K562 (cell line): ENCODE data around the gene MYCN. TPM values are rescaled to one million over a fixed set of nuclear protein-coding genes. Genes with fewer than 3 reads are reported as not detected.

Source experiments
- ATAC-seq: fragments of 200-7000 bp; cut with Tn5 transposase; 3 replicates; pipeline ENCODE4 v1.9.1; 2020; ENCODE audit warnings: moderate library complexity
- BruUV-seq: library from RNA; stranded (reverse); fragments of 400-500 nt; replicated peaks from 2 replicates; lab custom pipeline; 2021; lab: Mats Ljungman, UMichigan
- CTCF ChIA-PET: fragments of 300-600 bp; formaldehyde crosslinking; extraction: SDS; loops from one replicate; lab custom pipeline; 2021; ENCODE audit warnings: low intra/inter-chr PET ratio; lab: Yijun Ruan, JAX
- POLR2A ChIA-PET: fragments of 300-600, 350-650 bp; sonication (Branson Sonifier 250); formaldehyde crosslinking; extraction: SDS; loops from one replicate; lab custom pipeline; 2021; ENCODE audit warnings: antibody characterized with exemption, inconsistent platforms; lab: Yijun Ruan, JAX
- DNase-seq, 4 experiments: peaks; one replicate each; pipeline versions ENCODE4 v3.0.0 to v3.0.0-alpha.2; 2011 to 2018; ENCODE audit warnings: low spot score in 3 of 4, mixed read lengths in 3 of 4; ENCODE audit errors: extremely low read depth in 1 of 4
- FAIRE-seq: peaks from 2 replicates; lab custom pipeline; 2011; peaks lifted over from hg19 to GRCh38; lab: Jason Lieb, UNC
- H2AFZ ChIP-seq: 2 replicates; pipeline ENCODE4 v1.6.0; 2011; ENCODE audit warnings: low read depth, low read length, control low read depth, inconsistent platforms
- H3K27ac ChIP-seq: fragments of 200-600 bp; 3 replicates; pipeline ENCODE4 v1.8.0; 2011; ENCODE audit warnings: low read depth, mild to moderate bottlenecking, control low read depth, inconsistent platforms, low read length, moderate library complexity, mixed read lengths; ENCODE audit errors: extremely low read depth
- H3K27me3 ChIP-seq, 2 experiments: fragments of 300-600 bp in 1 of 2; 2 replicates in 1 of 2; 3 replicates in 1 of 2; pipeline versions ENCODE4 v1.6.0 to v1.8.0; 2011; ENCODE audit warnings: inconsistent platforms in 2 of 2, low read length in 2 of 2, mild to moderate bottlenecking in 1 of 2, mixed read lengths in 1 of 2, moderate library complexity in 1 of 2; ENCODE audit not compliant: control insufficient read depth in 2 of 2, insufficient read depth in 2 of 2
- H3K36me3 ChIP-seq: fragments of 300-600 bp; 3 replicates; pipeline ENCODE4 v1.8.0; 2011; ENCODE audit warnings: mild to moderate bottlenecking, low read length, inconsistent platforms; ENCODE audit not compliant: control insufficient read depth, insufficient read depth
- H3K4me1 ChIP-seq, 2 experiments: fragments of 200-600 bp in 1 of 2; replicated peaks in 1 of 2; 2 replicates in 1 of 2; 3 replicates in 1 of 2; pipeline versions ENCODE4 v1.5.1 to v1.8.0; 2011; ENCODE audit warnings: inconsistent platforms in 2 of 2, low read length in 2 of 2, mild to moderate bottlenecking in 1 of 2, mixed read lengths in 1 of 2, moderate library complexity in 1 of 2; ENCODE audit not compliant: control insufficient read depth in 2 of 2, insufficient read depth in 2 of 2
- H3K4me2 ChIP-seq: 2 replicates; pipeline ENCODE4 v1.6.1; 2011; ENCODE audit warnings: low read length, control low read depth, inconsistent platforms, mixed read lengths; ENCODE audit not compliant: insufficient read depth
- H3K4me3 ChIP-seq: fragments of 200-600 bp; sonication (generic), shearing (Covaris generic); 2 replicates; pipeline ENCODE4 v1.5.1; 2016; ENCODE audit warnings: control low read depth, inconsistent platforms
- H3K79me2 ChIP-seq: fragments of 200-600 bp; 3 replicates; pipeline ENCODE4 v1.8.0; 2011; ENCODE audit warnings: low read length, inconsistent platforms; ENCODE audit not compliant: control insufficient read depth, insufficient read depth
- H3K9ac ChIP-seq, 2 experiments: 2 replicates each; pipeline versions ENCODE4 v1.6.0 to v1.6.1; 2011; ENCODE audit warnings: low read depth in 2 of 2, low read length in 2 of 2, control low read depth in 1 of 2, inconsistent platforms in 1 of 2, mild to moderate bottlenecking in 1 of 2, mixed read lengths in 1 of 2; ENCODE audit not compliant: insufficient read depth in 1 of 2
- H3K9me1 ChIP-seq: one replicate; pipeline ENCODE4 v1.6.0; 2011; ENCODE audit warnings: inconsistent platforms, mild to moderate bottlenecking, low read length, moderate library complexity; ENCODE audit not compliant: control insufficient read depth, insufficient read depth
- H3K9me3 ChIP-seq: replicated peaks from 2 replicates; pipeline ENCODE4 v1.5.1; 2011; ENCODE audit warnings: low read depth, low read length, inconsistent platforms; ENCODE audit not compliant: control insufficient read depth, insufficient read depth
- H4K20me1 ChIP-seq: replicated peaks from 2 replicates; pipeline ENCODE4 v1.6.1; 2011; ENCODE audit warnings: low read length, inconsistent platforms, mixed read lengths; ENCODE audit not compliant: control insufficient read depth, insufficient read depth
- GTF3C2 ChIP-seq: IDR thresholded peaks from 3 replicates; pipeline ENCODE4 v1.6.1; 2011; ENCODE audit warnings: borderline replicate concordance, mild to moderate bottlenecking, moderate library complexity; ENCODE audit not compliant: insufficient read length; ENCODE audit errors: extremely low read depth
- WGBS: fragments of 100-300 bp; shearing (Covaris generic); methylation state at CpG from one replicate; pipeline ENCODE4 v1.1.6; 2016; ENCODE audit warnings: low coverage, mixed read lengths; ENCODE audit not compliant: insufficient coverage; ENCODE audit errors: missing lambda C conversion rate; 5-methylcytosine and 5-hydroxymethylcytosine counted together
- in situ Hi-C: fragments of 300-500 bp; cut with MboI; formaldehyde crosslinking; loops from 4 replicates; pipeline ENCODE4 v1.15.0; 2018; ENCODE audit warnings: inconsistent platforms, mixed read lengths
- intact Hi-C: fragments of 100-400 bp; cut with micrococcal nuclease; formaldehyde crosslinking; loops from 2 replicates; pipeline ENCODE4 v1.14.2; 2022
- polyA plus RNA-seq, 8 experiments: library from polyadenylated mRNA; depleted of rRNA in 4 of 8; stranded (reverse) in 5 of 8; unstranded in 3 of 8; fragments of >200 nt; fragmentation: Nextera tagmentation in 2 of 8; fragmentation: Illumina TruSeq in 1 of 8; extraction: Ambion mirVana in 2 of 8; extraction: Trizol in 1 of 8; gene quantifications; 2 replicates each; pipeline versions ENCODE4 v1.2.1 to v1.2.3, GENCODE V29; 2011 to 2014; ENCODE audit warnings: inconsistent platforms in 1 of 8, missing spikeins in 1 of 8
- total RNA-seq, 7 experiments: library from RNA; depleted of rRNA in 6 of 7; stranded (reverse); fragments of >200 nt in 6 of 7; fragmentation: Illumina TruSeq in 2 of 7; extraction: Trizol in 2 of 7; gene quantifications; 2 replicates each; pipeline versions ENCODE4 v1.2.1 to v1.2.3, GENCODE V29; 2011 to 2021; ENCODE audit warnings: low replicate concordance in 1 of 7
- TF ChIP-seq, protein P1 (sequence below), 2 experiments: fragments of 250-450 bp in 1 of 2; fragments of 450-650 bp in 1 of 2; sonication (Bioruptor Pico) in 1 of 2; IDR thresholded peaks; 2 replicates each; pipeline versions ENCODE4 v1.6.1 to v1.8.0; 2016 to 2021; ENCODE audit warnings: mild to moderate bottlenecking in 2 of 2, moderate library complexity in 2 of 2, missing compliant biosample characterization in 1 of 2, missing genetic modification characterization in 1 of 2

MYCN gene
- total and polyA plus RNA-seq, 9 of the 15 experiments (the other 6 are each of a cell fraction or from before 2014, with no cell fraction given), result not detected

GRCh38 chr2:15991231-15991630 is 50.9 kb downstream of the MYCN start:
- Histone ChIP-seq H2AFZ (no peak overlapping the region), H3K4me2 (no peak overlapping the region), H3K4me1 (no peaks in the 10 kb centered on the region), H3K4me3 (no peak overlapping the region), H3K27me3 (peaks cover 10 to 24% of the 10 kb centered on the region in 2 experiments; a peak in 4 of 5 replicates), H3K9ac (no peak overlapping the region), H3K79me2 (no peaks in the 10 kb centered on the region), H3K36me3 (no peaks in the 10 kb centered on the region), H3K9me1 (no peaks in the 10 kb centered on the region), H3K27ac (no peak overlapping the region), H4K20me1 (no peaks in the 10 kb centered on the region), H3K9me3 (no peaks in the 10 kb centered on the region)
- 1% methylated on average over 3 of the region's 3 CpGs for WGBS
- in situ Hi-C loops, result no loop called here
- ATAC-seq (no peak), FAIRE-seq (no peak), DNase-seq (no peak)
- CTCF ChIA-PET, result no interaction called here
- intact Hi-C loops, result no loop called here
- no TSS peak for BruUV-seq
- TF ChIP-seq, protein P1, sequence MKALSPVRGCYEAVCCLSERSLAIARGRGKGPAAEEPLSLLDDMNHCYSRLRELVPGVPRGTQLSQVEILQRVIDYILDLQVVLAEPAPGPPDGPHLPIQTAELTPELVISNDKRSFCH (CRISPR knock-in tag; IDR thresholded peaks at IDR 0.05), result no peak
- TF ChIP-seq, protein P1 (tag; IDR thresholded peaks at IDR 0.05), result no peak
- TF ChIP-seq GTF3C2, result no peak
- POLR2A ChIA-PET, result no interaction called here
